GM12878 (cell line): ENCODE data around the gene KATNA1. TPM values are rescaled to one million over a fixed set of nuclear protein-coding genes. Genes with fewer than 3 reads are reported as not detected.

Source experiments
- ASH2L ChIP-seq: fragments of 300-600, 200-600 bp; sonication (generic); IDR thresholded peaks from 2 replicates; pipeline ENCODE4 v1.6.1; 2017; ENCODE audit warnings: low read depth, mild to moderate bottlenecking, borderline replicate concordance
- BHLHE40 ChIP-seq, 2 experiments: fragments of 450-650 bp in 1 of 2; IDR thresholded peaks; 2 replicates each; pipeline ENCODE4 v1.6.1; 2011 to 2017; ENCODE audit warnings: low read depth in 2 of 2, borderline replicate concordance in 1 of 2, improper control_type of control experiment in 1 of 2, low read length in 1 of 2, mild to moderate bottlenecking in 1 of 2
- CREB1 ChIP-seq: IDR thresholded peaks from 2 replicates; pipeline ENCODE4 v1.6.1; 2012; ENCODE audit warnings: low read depth, mild to moderate bottlenecking, inconsistent platforms
- DPF2 ChIP-seq: fragments of 450-650 bp; IDR thresholded peaks from 2 replicates; pipeline ENCODE4 v1.6.1; 2017; ENCODE audit warnings: mild to moderate bottlenecking
- EGR1 ChIP-seq, 2 experiments: IDR thresholded peaks; 1 replicate in 1 of 2; 2 replicates in 1 of 2; pipeline ENCODE4 v1.6.1; 2011 to 2012; ENCODE audit warnings: low read depth in 2 of 2, low read length in 2 of 2, borderline replicate concordance in 1 of 2, mild to moderate bottlenecking in 1 of 2, moderate library complexity in 1 of 2
- ESRRA ChIP-seq: IDR thresholded peaks from 2 replicates; pipeline ENCODE4 v1.6.1; 2012; ENCODE audit warnings: mild to moderate bottlenecking, low read length, improper control_type of control experiment
- ETV6 ChIP-seq, 2 experiments: fragments of 450-650 bp in 1 of 2; IDR thresholded peaks in 1 of 2; conservative IDR thresholded peaks in 1 of 2; 2 replicates each; pipeline ENCODE4 v1.6.1; 2014; ENCODE audit warnings: antibody characterized with exemption in 1 of 2, borderline replicate concordance in 1 of 2, low read depth in 1 of 2, mild to moderate bottlenecking in 1 of 2, moderate library complexity in 1 of 2
- FOS ChIP-seq: IDR thresholded peaks from 3 replicates; pipeline ENCODE4 v1.6.1; 2011; ENCODE audit warnings: borderline replicate concordance; ENCODE audit not compliant: insufficient read length; ENCODE audit errors: extremely low read depth
- IKZF1 ChIP-seq: fragments of 450-650 bp; conservative IDR thresholded peaks from 2 replicates; pipeline ENCODE4 v1.6.1; 2017; ENCODE audit warnings: antibody characterized with exemption, mild to moderate bottlenecking
- IRF4 ChIP-seq: IDR thresholded peaks from 2 replicates; pipeline ENCODE4 v1.6.1; 2011; ENCODE audit warnings: low read depth, low read length
- LARP7 ChIP-seq: fragments of 450-650 bp; IDR thresholded peaks from 2 replicates; pipeline ENCODE4 v1.6.1; 2017; ENCODE audit warnings: mild to moderate bottlenecking
- NFIC ChIP-seq: IDR thresholded peaks from 2 replicates; pipeline ENCODE4 v1.6.1; 2012; ENCODE audit warnings: low read depth, mild to moderate bottlenecking, inconsistent platforms, low read length, moderate library complexity
- NFYB ChIP-seq: IDR thresholded peaks from 2 replicates; pipeline ENCODE4 v1.6.1; 2011; ENCODE audit warnings: low read depth, mild to moderate bottlenecking, low read length, improper control_type of control experiment, moderate library complexity; ENCODE audit not compliant: insufficient read depth
- NR2C1 ChIP-seq: fragments of 450-650 bp; IDR thresholded peaks from 2 replicates; pipeline ENCODE4 v1.6.1; 2017; ENCODE audit warnings: antibody characterized with exemption, mild to moderate bottlenecking, moderate library complexity
- NR2F1 ChIP-seq: fragments of 450-650 bp; conservative IDR thresholded peaks from 2 replicates; pipeline ENCODE4 v1.6.1; 2017; ENCODE audit warnings: mild to moderate bottlenecking
- NRF1 ChIP-seq: conservative IDR thresholded peaks from 2 replicates; pipeline ENCODE4 v1.6.1; 2011; ENCODE audit warnings: mild to moderate bottlenecking, low read depth, low read length, improper control_type of control experiment
- RAD21 ChIP-seq: IDR thresholded peaks from 2 replicates; pipeline ENCODE4 v1.6.1; 2011; ENCODE audit warnings: mild to moderate bottlenecking, low read depth, low read length, moderate library complexity; ENCODE audit not compliant: insufficient read depth
- RB1 ChIP-seq: fragments of 450-650 bp; formaldehyde crosslinking; IDR thresholded peaks from 2 replicates; pipeline ENCODE4 v1.6.1; 2017; ENCODE audit warnings: mild to moderate bottlenecking, borderline replicate concordance
- RCOR1 ChIP-seq: conservative IDR thresholded peaks from 2 replicates; pipeline ENCODE4 v1.6.1; 2012; ENCODE audit warnings: low read depth, low read length, improper control_type of control experiment
- SMARCA5 ChIP-seq: fragments of 450-650 bp; IDR thresholded peaks from 2 replicates; pipeline ENCODE4 v1.6.1; 2017; ENCODE audit warnings: mild to moderate bottlenecking
- SP1 ChIP-seq: IDR thresholded peaks from one replicate; pipeline ENCODE4 v1.6.1; 2011; ENCODE audit warnings: low read depth, low read length
- TAF1 ChIP-seq: IDR thresholded peaks from 2 replicates; pipeline ENCODE4 v1.6.1; 2011; ENCODE audit warnings: mild to moderate bottlenecking, low read depth, low read length, borderline replicate concordance
- TCF3 ChIP-seq: IDR thresholded peaks from 2 replicates; pipeline ENCODE4 v1.6.1; 2012; ENCODE audit warnings: low read depth, mild to moderate bottlenecking, low read length, borderline replicate concordance; ENCODE audit not compliant: insufficient read depth
- ZBED1 ChIP-seq: IDR thresholded peaks from 2 replicates; pipeline ENCODE4 v1.6.1; 2016; ENCODE audit warnings: borderline replicate concordance
- ZSCAN29 ChIP-seq: fragments of 450-650 bp; IDR thresholded peaks from 2 replicates; pipeline ENCODE4 v1.6.1; 2017; ENCODE audit warnings: mild to moderate bottlenecking, moderate library complexity
- polyA plus RNA-seq, 11 experiments: library from polyadenylated mRNA; depleted of rRNA in 4 of 11; unstranded in 6 of 11; stranded (reverse) in 5 of 11; fragments of >200 nt; fragmentation: Nextera tagmentation in 4 of 11; fragmentation: Illumina TruSeq in 1 of 11; extraction: Ambion mirVana in 4 of 11; extraction: Trizol in 1 of 11; gene quantifications; 1 replicate in 1 of 11; 2 replicates in 10 of 11; pipeline versions ENCODE4 v1.2.1 to v1.2.3, GENCODE V29; 2011 to 2016; ENCODE audit warnings: inconsistent platforms in 2 of 11, missing spikeins in 2 of 11, low read depth in 1 of 11
- total RNA-seq, 4 experiments: library from RNA; depleted of rRNA in 3 of 4; stranded (reverse); fragments of >200 nt in 3 of 4; fragmentation: Illumina TruSeq in 1 of 4; extraction: Trizol in 1 of 4; gene quantifications; 2 replicates each; pipeline versions ENCODE4 v1.2.1 to v1.2.3, GENCODE V29; 2013 to 2021
- TF ChIP-seq, protein P1 (sequence below): IDR thresholded peaks from 2 replicates; pipeline ENCODE4 v1.6.1; 2011; ENCODE audit warnings: low read depth, mild to moderate bottlenecking, low read length, moderate library complexity, borderline replicate concordance; ENCODE audit errors: extremely low read depth
- TF ChIP-seq, protein P2 (sequence below): fragments of 450-650 bp; IDR thresholded peaks from 2 replicates; pipeline ENCODE4 v1.6.1; 2017; ENCODE audit warnings: low read depth, mild to moderate bottlenecking, moderate library complexity
- TF ChIP-seq, protein P3 (sequence below): fragments of 450-650 bp; conservative IDR thresholded peaks from 2 replicates; pipeline ENCODE4 v1.6.1; 2017; ENCODE audit warnings: mild to moderate bottlenecking, moderate library complexity

The KATNA1 gene
- total and polyA plus RNA-seq, 10 of the 15 experiments (the other 5 are each of a cell fraction or from before 2014, with no cell fraction given) = 15.4 to 35.3 (median 25.1) TPM

DNA sequence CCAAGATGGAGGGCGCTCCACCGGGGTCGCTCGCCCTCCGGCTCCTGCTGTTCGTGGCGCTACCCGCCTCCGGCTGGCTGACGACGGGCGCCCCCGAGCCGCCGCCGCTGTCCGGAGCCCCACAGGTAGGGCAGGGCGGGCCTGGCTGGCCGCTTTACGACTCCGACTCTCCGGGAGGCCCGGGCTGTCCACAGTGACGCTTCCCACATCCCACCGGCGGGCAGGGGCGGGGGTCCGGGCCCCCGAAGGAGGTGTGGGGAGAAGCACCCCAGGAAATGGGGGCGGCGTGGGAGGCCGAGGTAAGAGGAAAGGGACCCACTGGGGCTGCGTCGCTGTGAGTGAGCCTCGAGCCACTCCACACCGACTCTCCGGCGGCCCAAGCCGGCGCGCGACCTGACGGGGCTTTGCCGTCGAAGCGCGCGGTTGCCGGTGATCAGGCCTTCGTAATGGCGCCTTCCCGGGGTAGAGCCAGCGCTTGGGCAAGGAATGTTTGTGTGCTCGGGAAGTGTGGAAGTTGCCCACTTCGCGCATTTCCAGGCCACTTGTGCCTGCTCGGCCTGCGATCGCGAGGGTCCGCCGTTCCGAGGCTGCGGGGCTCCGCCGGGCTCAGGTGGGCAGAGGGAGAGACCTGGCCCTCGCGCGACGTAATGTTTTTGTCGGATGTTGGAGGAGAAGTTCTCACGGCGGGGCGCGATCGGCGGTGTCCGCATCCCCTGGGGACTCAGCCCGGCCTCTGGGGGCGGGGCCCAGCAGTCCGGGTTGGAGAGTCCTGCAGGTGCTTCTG, 81.9 kb downstream of the KATNA1 start (continued):
- TF ChIP-seq ETV6 (conservative IDR thresholded peaks at IDR 0.05 in 1 of 2, IDR thresholded peaks at IDR 0.05 in 1 of 2; ENCODE audit: borderline replicate concordance in 1 of 2, low read depth in 1 of 2) (no peak), TAF1 (peak; percentile 57; the same call in 1 of the 2 replicates), BHLHE40 (IDR thresholded peaks at IDR 0.05; ENCODE audit: borderline replicate concordance in 1 of 2, low read depth in 2 of 2, low read length in 1 of 2) (0 out of 4 replicates have a peak, but pooled peaks of 1 of the 2 experiments have one; percentile 5), NR2F1 (peak; percentile 58), NFIC (no peak), SMARCA5 (0 out of 2 replicates have a peak, but pooled peaks have one; percentile 34), IRF4 (no peak), RB1 (0 out of 2 replicates have a peak, but pooled peaks have one; percentile 16), ASH2L (peak; percentile 40; the same call in 1 of the 2 replicates), SP1 (no peak), LARP7 (peak; percentile 71), NRF1 (no peak), DPF2 (0 out of 2 replicates have a peak, but pooled peaks have one; percentile 39), ZBED1 (no peak), RCOR1 (no peak), NFYB (no peak), EGR1 (IDR thresholded peaks at IDR 0.05; ENCODE audit: borderline replicate concordance in 1 of 2, low read depth in 2 of 2, low read length in 2 of 2) (peak in 1 of 2 experiments; percentile 37; a peak in 1 of 3 replicates), FOS (no peak), NR2C1 (0 out of 2 replicates have a peak, but pooled peaks have one; percentile 29), IKZF1 (peak; percentile 77), RAD21 (no peak), ESRRA (no peak), CREB1 (no peak), TCF3 (no peak), ZSCAN29 (no peak)
- TF ChIP-seq, protein P1, sequence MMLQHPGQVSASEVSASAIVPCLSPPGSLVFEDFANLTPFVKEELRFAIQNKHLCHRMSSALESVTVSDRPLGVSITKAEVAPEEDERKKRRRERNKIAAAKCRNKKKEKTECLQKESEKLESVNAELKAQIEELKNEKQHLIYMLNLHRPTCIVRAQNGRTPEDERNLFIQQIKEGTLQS = no peak
- TF ChIP-seq, protein P2, sequence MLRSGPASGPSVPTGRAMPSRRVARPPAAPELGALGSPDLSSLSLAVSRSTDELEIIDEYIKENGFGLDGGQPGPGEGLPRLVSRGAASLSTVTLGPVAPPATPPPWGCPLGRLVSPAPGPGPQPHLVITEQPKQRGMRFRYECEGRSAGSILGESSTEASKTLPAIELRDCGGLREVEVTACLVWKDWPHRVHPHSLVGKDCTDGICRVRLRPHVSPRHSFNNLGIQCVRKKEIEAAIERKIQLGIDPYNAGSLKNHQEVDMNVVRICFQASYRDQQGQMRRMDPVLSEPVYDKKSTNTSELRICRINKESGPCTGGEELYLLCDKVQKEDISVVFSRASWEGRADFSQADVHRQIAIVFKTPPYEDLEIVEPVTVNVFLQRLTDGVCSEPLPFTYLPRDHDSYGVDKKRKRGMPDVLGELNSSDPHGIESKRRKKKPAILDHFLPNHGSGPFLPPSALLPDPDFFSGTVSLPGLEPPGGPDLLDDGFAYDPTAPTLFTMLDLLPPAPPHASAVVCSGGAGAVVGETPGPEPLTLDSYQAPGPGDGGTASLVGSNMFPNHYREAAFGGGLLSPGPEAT = no peak
- TF ChIP-seq, protein P3, sequence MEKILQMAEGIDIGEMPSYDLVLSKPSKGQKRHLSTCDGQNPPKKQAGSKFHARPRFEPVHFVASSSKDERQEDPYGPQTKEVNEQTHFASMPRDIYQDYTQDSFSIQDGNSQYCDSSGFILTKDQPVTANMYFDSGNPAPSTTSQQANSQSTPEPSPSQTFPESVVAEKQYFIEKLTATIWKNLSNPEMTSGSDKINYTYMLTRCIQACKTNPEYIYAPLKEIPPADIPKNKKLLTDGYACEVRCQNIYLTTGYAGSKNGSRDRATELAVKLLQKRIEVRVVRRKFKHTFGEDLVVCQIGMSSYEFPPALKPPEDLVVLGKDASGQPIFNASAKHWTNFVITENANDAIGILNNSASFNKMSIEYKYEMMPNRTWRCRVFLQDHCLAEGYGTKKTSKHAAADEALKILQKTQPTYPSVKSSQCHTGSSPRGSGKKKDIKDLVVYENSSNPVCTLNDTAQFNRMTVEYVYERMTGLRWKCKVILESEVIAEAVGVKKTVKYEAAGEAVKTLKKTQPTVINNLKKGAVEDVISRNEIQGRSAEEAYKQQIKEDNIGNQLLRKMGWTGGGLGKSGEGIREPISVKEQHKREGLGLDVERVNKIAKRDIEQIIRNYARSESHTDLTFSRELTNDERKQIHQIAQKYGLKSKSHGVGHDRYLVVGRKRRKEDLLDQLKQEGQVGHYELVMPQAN = peak; percentile 65
